ENCODE results near the gene C2CD4B.

C2CD4B gene

GRCh38 chr15:62147551-62147950 lies 17.5 kb downstream of the C2CD4B start:
- H3K4me1 ChIP-seq (ENCODE audit: control insufficient read depth, insufficient read depth, low read length), result no peaks in the 10 kb centered on the region; the same call in 1 of the 2 replicates
- no peak for TF ChIP-seq ZNF654 (tag by site-specific recombination; IDR thresholded peaks at IDR 0.05; ENCODE audit: low read depth)
- no peak for TF ChIP-seq YY1 (tag by site-specific recombination; IDR thresholded peaks at IDR 0.05)
- no peak overlapping the region for H3K4me3 ChIP-seq (ENCODE audit: low read depth, low read length)
- no peak overlapping the region for H3K27ac ChIP-seq (ENCODE audit: extremely low read depth, low read depth, low read length)
- no peaks in the 10 kb centered on the region for H3K36me3 ChIP-seq (ENCODE audit: control insufficient read depth in 2 of 2, insufficient read depth in 1 of 2, low read length in 2 of 2)
- ChIA-PET CTCF (no interaction called here), POLR2A (no interaction called here)
- no peaks in the 10 kb centered on the region for H3K9me3 ChIP-seq (ENCODE audit: control insufficient read depth, insufficient read depth, low read depth, low read length)

- H3K4me1 ChIP-seq (ENCODE audit: control insufficient read depth, insufficient read depth, low read length), result peaks cover 3% of the 10 kb centered on the region; the same call in 1 of the 2 replicates
- H3K9me3 ChIP-seq (ENCODE audit: control insufficient read depth, insufficient read depth, low read depth, low read length), result no peaks in the 10 kb centered on the region
- no peak overlapping the region for H3K27ac ChIP-seq (ENCODE audit: extremely low read depth, low read depth, low read length)
- TF ChIP-seq ZFP37 (tag by site-specific recombination; IDR thresholded peaks at IDR 0.05) (no peak), ZNF530 (tag by site-specific recombination; IDR thresholded peaks at IDR 0.05; ENCODE audit: low read depth) (no peak), FEZF1 (tag by site-specific recombination; IDR thresholded peaks at IDR 0.05) (no peak), ATF2 (tag by site-specific recombination; IDR thresholded peaks at IDR 0.05; ENCODE audit: low read depth) (no peak), ZNF416 (tag by site-specific recombination; IDR thresholded peaks at IDR 0.05) (no peak), YY2 (tag by site-specific recombination; IDR thresholded peaks at IDR 0.05) (no peak), ZNF529 (tag by site-specific recombination; IDR thresholded peaks at IDR 0.05; ENCODE audit: insufficient replicate concordance) (no peak), KLF8 (tag by site-specific recombination; IDR thresholded peaks at IDR 0.05) (no peak), OVOL3 (tag by site-specific recombination; IDR thresholded peaks at IDR 0.05) (no peak), ZNF132 (tag by site-specific recombination; IDR thresholded peaks at IDR 0.05; ENCODE audit: borderline replicate concordance) (no peak)
- no peaks in the 10 kb centered on the region for H3K36me3 ChIP-seq (ENCODE audit: control insufficient read depth in 2 of 2, insufficient read depth in 1 of 2, low read length in 2 of 2)
- POLR2A ChIA-PET, result no interaction called here
- H3K4me3 ChIP-seq (ENCODE audit: low read depth, low read length), result no peak overlapping the region
- CTCF ChIA-PET, result no interaction called here
Measured at GRCh38 chr15:62147149-62147548, 17.9 kb downstream of the C2CD4B start.

- Histone ChIP-seq H3K4me1 (ENCODE audit: control insufficient read depth, insufficient read depth, low read length) (peaks cover 3% of the 10 kb centered on the region; the same call in 1 of the 2 replicates), H3K36me3 (ENCODE audit: control insufficient read depth in 2 of 2, insufficient read depth in 1 of 2, low read length in 2 of 2) (no peaks in the 10 kb centered on the region), H3K9me3 (ENCODE audit: control insufficient read depth, insufficient read depth, low read depth, low read length) (no peaks in the 10 kb centered on the region), H3K27ac (ENCODE audit: extremely low read depth, low read depth, low read length) (no peak overlapping the region), H3K4me3 (ENCODE audit: low read depth, low read length) (no peak overlapping the region)
- ChIA-PET CTCF (interaction anchor here (0.5 to 2.1 kb wide), 2 partner anchors 19 to 310 kb away, joined by 3 to 5 read pairs; no protein-coding TSS in a partner anchor), POLR2A (no interaction called here)
- TF ChIP-seq ZNF549 (tag by site-specific recombination; IDR thresholded peaks at IDR 0.05) (no peak), ZNF707 (tag by site-specific recombination; IDR thresholded peaks at IDR 0.05) (no peak), ZNF558 (tag by site-specific recombination; IDR thresholded peaks at IDR 0.05) (no peak), ZNF624 (tag by site-specific recombination; IDR thresholded peaks at IDR 0.05) (no peak), BCL6B (tag by site-specific recombination; IDR thresholded peaks at IDR 0.05) (no peak), PRDM4 (tag by site-specific recombination; IDR thresholded peaks at IDR 0.05) (no peak), PRDM1 (tag by site-specific recombination; IDR thresholded peaks at IDR 0.05) (no peak), ZNF23 (tag by site-specific recombination; IDR thresholded peaks at IDR 0.05; ENCODE audit: borderline replicate concordance) (no peak), ZSCAN5A (tag by site-specific recombination; IDR thresholded peaks at IDR 0.05) (no peak), ZNF354C (tag by site-specific recombination; IDR thresholded peaks at IDR 0.05; ENCODE audit: borderline replicate concordance, low read depth) (no peak)
Measured at GRCh38 chr15:62145015-62145735, 19.9 kb downstream of the C2CD4B start.

Measured in HEK293 (cell line).